Loucy (cell line): ENCODE measurements around the gene TP63.

Experiments used
- EZH2phosphoT487 ChIP-seq: fragments of 200-600 bp; IDR thresholded peaks from 2 replicates; pipeline ENCODE4 v1.6.1; 2018; ENCODE audit warnings: antibody characterized with exemption, mild to moderate bottlenecking, moderate library complexity, borderline replicate concordance
- TF ChIP-seq, protein P1 (sequence below): fragments of 200-600 bp; sonication (generic); conservative IDR thresholded peaks from 2 replicates; pipeline ENCODE4 v1.5.1; 2014; ENCODE audit warnings: mild to moderate bottlenecking, antibody characterized with exemption, low read length

DNA sequence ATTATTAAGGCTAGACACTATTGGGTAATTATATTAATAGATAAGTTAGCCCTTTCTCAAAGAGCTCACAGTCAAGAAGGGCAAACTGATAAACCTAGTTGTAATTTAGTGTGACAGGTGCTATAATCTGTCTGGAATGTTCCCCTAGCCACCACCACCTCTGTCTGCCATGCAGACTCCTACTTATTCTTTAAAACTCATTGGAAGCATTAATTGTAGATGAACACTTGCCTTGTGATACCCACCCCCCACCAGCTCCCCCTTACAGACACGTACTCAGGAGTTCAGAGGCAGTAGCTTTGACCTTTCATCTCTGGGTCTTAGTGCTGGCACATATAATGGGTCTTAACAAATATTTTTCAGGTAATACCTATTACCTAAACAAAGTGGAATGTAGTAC is 195.9 kb downstream of the TP63 start:
- TF ChIP-seq, protein P1, sequence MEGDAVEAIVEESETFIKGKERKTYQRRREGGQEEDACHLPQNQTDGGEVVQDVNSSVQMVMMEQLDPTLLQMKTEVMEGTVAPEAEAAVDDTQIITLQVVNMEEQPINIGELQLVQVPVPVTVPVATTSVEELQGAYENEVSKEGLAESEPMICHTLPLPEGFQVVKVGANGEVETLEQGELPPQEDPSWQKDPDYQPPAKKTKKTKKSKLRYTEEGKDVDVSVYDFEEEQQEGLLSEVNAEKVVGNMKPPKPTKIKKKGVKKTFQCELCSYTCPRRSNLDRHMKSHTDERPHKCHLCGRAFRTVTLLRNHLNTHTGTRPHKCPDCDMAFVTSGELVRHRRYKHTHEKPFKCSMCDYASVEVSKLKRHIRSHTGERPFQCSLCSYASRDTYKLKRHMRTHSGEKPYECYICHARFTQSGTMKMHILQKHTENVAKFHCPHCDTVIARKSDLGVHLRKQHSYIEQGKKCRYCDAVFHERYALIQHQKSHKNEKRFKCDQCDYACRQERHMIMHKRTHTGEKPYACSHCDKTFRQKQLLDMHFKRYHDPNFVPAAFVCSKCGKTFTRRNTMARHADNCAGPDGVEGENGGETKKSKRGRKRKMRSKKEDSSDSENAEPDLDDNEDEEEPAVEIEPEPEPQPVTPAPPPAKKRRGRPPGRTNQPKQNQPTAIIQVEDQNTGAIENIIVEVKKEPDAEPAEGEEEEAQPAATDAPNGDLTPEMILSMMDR: no peak
- no peak for TF ChIP-seq EZH2phosphoT487
